HepG2 (cell line): ENCODE results near the gene SUN5. TPM values are rescaled to one million over a fixed set of nuclear protein-coding genes. Genes with fewer than 3 reads are reported as not detected.

Experiments used
- ATAC-seq: fragments of 200-7000 bp; cut with Tn5 transposase; 3 replicates; pipeline ENCODE4 v1.9.1; 2020; ENCODE audit warnings: mild to moderate bottlenecking, moderate library complexity
- BruUV-seq: library from RNA; stranded (reverse); fragments of 400-500 nt; replicated peaks from 2 replicates; lab custom pipeline; 2021; lab: Mats Ljungman, UMichigan
- CTCF ChIA-PET: fragments of 300-600 bp; formaldehyde crosslinking; extraction: SDS; loops from one replicate; lab custom pipeline; 2021; ENCODE audit warnings: low total read pairs, inconsistent platforms, low intra/inter-chr PET ratio; lab: Yijun Ruan, JAX
- POLR2A ChIA-PET: fragments of 350-600 bp; sonication (Branson Sonifier 250); formaldehyde crosslinking; loops from one replicate; lab custom pipeline; 2020; ENCODE audit warnings: antibody characterized with exemption, inconsistent platforms; lab: Yijun Ruan, JAX
- DNase-seq: peaks from one replicate; pipeline ENCODE4 v3.0.0-alpha.2; 2015; ENCODE audit warnings: low spot score
- FAIRE-seq: peaks from 3 replicates; lab custom pipeline; 2011; peaks lifted over from hg19 to GRCh38; lab: Jason Lieb, UNC
- H2AFZ ChIP-seq: one replicate; pipeline ENCODE4 v1.6.1; 2011; ENCODE audit warnings: low read length, inconsistent platforms
- H3K27ac ChIP-seq: fragments of 300-600 bp; 3 replicates; pipeline ENCODE4 v1.8.0; 2011; ENCODE audit warnings: mixed run types, mild to moderate bottlenecking, mixed read lengths, low read length, inconsistent platforms; ENCODE audit not compliant: insufficient read depth; ENCODE audit errors: extremely low read length
- H3K27me3 ChIP-seq, 2 experiments: fragments of 200-600 bp in 1 of 2; 2 replicates in 1 of 2; 3 replicates in 1 of 2; pipeline versions ENCODE4 v1.6.0 to v1.8.0; 2011; ENCODE audit warnings: low read length in 2 of 2, mild to moderate bottlenecking in 2 of 2, moderate library complexity in 2 of 2, inconsistent platforms in 1 of 2; ENCODE audit not compliant: insufficient read depth in 2 of 2, control insufficient read depth in 1 of 2
- H3K36me3 ChIP-seq, 2 experiments: fragments of 200-600 bp in 1 of 2; replicated peaks in 1 of 2; 2 replicates in 1 of 2; 3 replicates in 1 of 2; pipeline versions ENCODE4 v1.5.1 to v1.8.0; 2011; ENCODE audit warnings: low read length in 2 of 2, inconsistent platforms in 1 of 2; ENCODE audit not compliant: insufficient read depth in 2 of 2, control insufficient read depth in 1 of 2
- H3K4me1 ChIP-seq: 2 replicates; pipeline ENCODE4 v1.5.1; 2012; ENCODE audit warnings: low read length, inconsistent platforms; ENCODE audit not compliant: insufficient read depth
- H3K4me2 ChIP-seq: 2 replicates; pipeline ENCODE4 v1.6.0; 2011; ENCODE audit warnings: low read depth, low read length, inconsistent platforms
- H3K4me3 ChIP-seq, 3 experiments: fragments of 200-600 bp in 1 of 3; sonication (generic), shearing (Covaris generic) in 1 of 3; replicated peaks in 1 of 3; 2 replicates each; pipeline ENCODE4 v1.5.1; 2011 to 2016; ENCODE audit warnings: low read length in 3 of 3, inconsistent platforms in 2 of 3, low read depth in 2 of 3, mild to moderate bottlenecking in 2 of 3, control low read depth in 1 of 3, mixed read lengths in 1 of 3; ENCODE audit not compliant: insufficient read depth in 1 of 3
- H3K79me2 ChIP-seq: one replicate; pipeline ENCODE4 v1.6.1; 2011; ENCODE audit warnings: low read length, inconsistent platforms; ENCODE audit not compliant: insufficient read depth
- H3K9ac ChIP-seq: 2 replicates; pipeline ENCODE4 v1.6.0; 2011; ENCODE audit warnings: mild to moderate bottlenecking, low read depth, low read length, inconsistent platforms; ENCODE audit not compliant: insufficient read depth
- H3K9me3 ChIP-seq: 2 replicates; pipeline ENCODE4 v1.5.1; 2012; ENCODE audit warnings: mild to moderate bottlenecking, low read length
- H4K20me1 ChIP-seq: 2 replicates; pipeline ENCODE4 v1.6.0; 2011; ENCODE audit warnings: inconsistent platforms, mild to moderate bottlenecking, low read length, moderate library complexity; ENCODE audit not compliant: insufficient read depth
- AGO2 ChIP-seq: fragments of 200-400 bp; formaldehyde crosslinking; optimal IDR thresholded peaks from 2 replicates; pipeline ENCODE3; 2017; ENCODE audit warnings: mild to moderate bottlenecking, low read depth, low read length, moderate library complexity
- CAMTA2 ChIP-seq: sonication (generic); formaldehyde crosslinking; IDR thresholded peaks from 2 replicates; pipeline ENCODE4 v1.4.0; 2020; ENCODE audit warnings: mild to moderate bottlenecking, missing genetic modification reagents, borderline replicate concordance
- CBX1 ChIP-seq: IDR thresholded peaks from one replicate; pipeline ENCODE4 v1.6.1; 2016; ENCODE audit warnings: antibody characterized with exemption, low read depth
- DR1 ChIP-seq: sonication (generic); formaldehyde crosslinking; IDR thresholded peaks from 2 replicates; pipeline ENCODE4 v1.8.0; 2021; ENCODE audit warnings: mild to moderate bottlenecking, missing genetic modification reagents, inconsistent platforms
- HNRNPH1 ChIP-seq: fragments of 200-400 bp; formaldehyde crosslinking; optimal IDR thresholded peaks from 2 replicates; pipeline ENCODE3; 2017; ENCODE audit warnings: mild to moderate bottlenecking, low read depth, low read length
- MED8 ChIP-seq: sonication (generic); formaldehyde crosslinking; IDR thresholded peaks from 2 replicates; pipeline ENCODE4 v1.8.1; 2023; ENCODE audit warnings: mild to moderate bottlenecking, missing genetic modification reagents; ENCODE audit not compliant: insufficient replicate concordance
- MIXL1 ChIP-seq: IDR thresholded peaks from 2 replicates; pipeline ENCODE4 v1.6.1; 2016
- NFKB2 ChIP-seq: sonication (generic); formaldehyde crosslinking; IDR thresholded peaks from 2 replicates; pipeline ENCODE4 v1.4.0; 2020; ENCODE audit warnings: missing genetic modification reagents, borderline replicate concordance
- NRL ChIP-seq: sonication (generic); formaldehyde crosslinking; IDR thresholded peaks from 2 replicates; pipeline ENCODE4 v1.5.0; 2020; ENCODE audit warnings: missing genetic modification reagents, mild to moderate bottlenecking, moderate library complexity, borderline replicate concordance
- YEATS2 ChIP-seq: sonication (generic); formaldehyde crosslinking; IDR thresholded peaks from 2 replicates; pipeline ENCODE4 v1.4.0; 2020; ENCODE audit warnings: missing genetic modification reagents, borderline replicate concordance
- ZC3H4 ChIP-seq: sonication (generic); formaldehyde crosslinking; IDR thresholded peaks from 2 replicates; pipeline ENCODE4 v1.4.0; 2020; ENCODE audit warnings: missing genetic modification reagents, borderline replicate concordance
- ZFY ChIP-seq: sonication (generic); formaldehyde crosslinking; IDR thresholded peaks from 2 replicates; pipeline ENCODE4 v1.4.0; 2020; ENCODE audit warnings: missing genetic modification reagents
- ZMAT3 ChIP-seq: sonication (generic); formaldehyde crosslinking; conservative IDR thresholded peaks from 2 replicates; pipeline ENCODE4 v1.7.0; 2021; ENCODE audit warnings: missing genetic modification reagents
- ZMYM4 ChIP-seq: sonication (generic); formaldehyde crosslinking; IDR thresholded peaks from 2 replicates; pipeline ENCODE4 v1.8.1; 2023; ENCODE audit warnings: mild to moderate bottlenecking, missing genetic modification reagents
- ZNF225 ChIP-seq: sonication (generic); formaldehyde crosslinking; IDR thresholded peaks from 2 replicates; pipeline ENCODE4 v1.4.0; 2020; ENCODE audit warnings: mild to moderate bottlenecking, missing genetic modification reagents
- ZNF33B ChIP-seq: sonication (generic); formaldehyde crosslinking; IDR thresholded peaks from 2 replicates; pipeline ENCODE4 v1.5.1; 2020; ENCODE audit warnings: mild to moderate bottlenecking, missing genetic modification reagents
- ZNF552 ChIP-seq: sonication (generic); formaldehyde crosslinking; IDR thresholded peaks from 2 replicates; pipeline ENCODE4 v1.9.0; 2022; ENCODE audit warnings: missing genetic modification reagents, mild to moderate bottlenecking, borderline replicate concordance
- ZNF740 ChIP-seq: sonication (generic); formaldehyde crosslinking; IDR thresholded peaks from 2 replicates; pipeline ENCODE4 v1.4.0; 2020; ENCODE audit warnings: missing genetic modification reagents
- ZNF768 ChIP-seq: sonication (generic); formaldehyde crosslinking; IDR thresholded peaks from 2 replicates; pipeline ENCODE4 v1.4.0; 2020; ENCODE audit warnings: missing genetic modification reagents
- WGBS: methylation state at CpG from one replicate; pipeline ENCODE4 v1.1.6; 2017; ENCODE audit warnings: low lambda C conversion rate; 5-methylcytosine and 5-hydroxymethylcytosine counted together
- in situ Hi-C: cut with HindIII; loops from 2 replicates; pipeline ENCODE4 v1.10.0; 2017; ENCODE audit warnings: low pct_unique_long_range_greater_than_20kb; ENCODE audit not compliant: extremely low pct_ligation_motif_present
- intact Hi-C: fragments of 100-400 bp; cut with micrococcal nuclease; formaldehyde crosslinking; loops from one replicate; pipeline ENCODE4 v1.10.0; 2022; ENCODE audit not compliant: unreplicated experiment
- polyA plus RNA-seq, 8 experiments: library from polyadenylated mRNA; depleted of rRNA in 3 of 8; stranded (reverse) in 7 of 8; unstranded in 1 of 8; fragments of >200 nt; fragmentation: Illumina TruSeq in 4 of 8; extraction: Trizol in 4 of 8; gene quantifications; 2 replicates each; pipeline versions ENCODE4 v1.2.1 to v1.2.3, GENCODE V29; 2011 to 2016; ENCODE audit warnings: low read depth in 4 of 8, missing spikeins in 1 of 8, mixed read lengths in 1 of 8; ENCODE audit not compliant: insufficient read depth in 1 of 8
- total RNA-seq, 5 experiments: library from RNA; depleted of rRNA; stranded (reverse); fragments of >200 nt; fragmentation: Illumina TruSeq; extraction: Trizol; gene quantifications; 2 replicates each; pipeline ENCODE4 v1.2.3, GENCODE V29; 2016; ENCODE audit warnings: low read depth in 1 of 5
- TF ChIP-seq, protein P1 (sequence below): sonication (generic); formaldehyde crosslinking; IDR thresholded peaks from 2 replicates; pipeline ENCODE4 v1.8.1; 2023; ENCODE audit warnings: missing genetic modification reagents, inconsistent platforms, borderline replicate concordance
- TF ChIP-seq, protein P2 (sequence below): sonication (generic); formaldehyde crosslinking; IDR thresholded peaks from 2 replicates; pipeline ENCODE4 v1.5.1; 2020; ENCODE audit warnings: missing genetic modification reagents, mild to moderate bottlenecking, borderline replicate concordance

Gene SUN5
- total and polyA plus RNA-seq, 2 of the 13 experiments (the other 11 are each of a cell fraction or from before 2014, with no cell fraction given) = not detected

GRCh38 chr20:33010674-33011449, 6.6 kb upstream of the SUN5 start (continued):
- TF ChIP-seq AGO2 = peak; percentile 84
- no peak for TF ChIP-seq ZMYM4 (CRISPR knock-in tag)
- no peak for TF ChIP-seq CAMTA2 (CRISPR knock-in tag)
- no peak for TF ChIP-seq YEATS2 (CRISPR knock-in tag)
- peak; percentile 62; the same call in 1 of the 2 replicates for TF ChIP-seq ZMAT3 (CRISPR knock-in tag)
- peak; percentile 52 for TF ChIP-seq NRL
- peak; percentile 9; the same call in 1 of the 2 replicates for TF ChIP-seq ZC3H4 (CRISPR knock-in tag)
- no peak; the same call in 1 of the 2 replicates for TF ChIP-seq DR1 (CRISPR knock-in tag)
- TF ChIP-seq ZFY (CRISPR knock-in tag) = peak; percentile 37; the same call in 1 of the 2 replicates
- peak; percentile 74 for TF ChIP-seq NFKB2 (CRISPR knock-in tag)
- TF ChIP-seq ZNF552 = 0 out of 2 replicates have a peak, but pooled peaks have one; percentile 43
- peak; percentile 61 for TF ChIP-seq CBX1

- 94% methylated on average over 5 of the region's 5 CpGs for WGBS
- Histone ChIP-seq H2AFZ (no peak overlapping the region), H3K36me3 (peaks cover 37 to 51% of the 10 kb centered on the region in 2 experiments), H3K27ac (peak overlapping the region; percentile 90), H3K79me2 (peaks cover 37% of the 10 kb centered on the region), H3K4me3 (peak overlapping the region; percentile 40 to 79 (median 68); a peak in 5 of 6 replicates), H4K20me1 (no peaks in the 10 kb centered on the region), H3K9me3 (no peaks in the 10 kb centered on the region), H3K4me1 (peaks cover 82% of the 10 kb centered on the region), H3K4me2 (peak overlapping the region; percentile 91), H3K9ac (peak overlapping the region; percentile 87), H3K27me3 (no peaks in the 10 kb centered on the region; a peak in 1 of 5 replicates)
- ChIA-PET CTCF (no interaction called here), POLR2A (interaction anchor here (1.1 kb wide), 1 partner anchor 11 kb away, joined by 3 read pairs; no protein-coding TSS in a partner anchor)
- in situ Hi-C loops (no loop called here), intact Hi-C loops (no loop called here)
- BruUV-seq = no TSS peak
- ATAC-seq = no peak
- no peak for FAIRE-seq
- DNase-seq = no peak
- TF ChIP-seq, protein P1, sequence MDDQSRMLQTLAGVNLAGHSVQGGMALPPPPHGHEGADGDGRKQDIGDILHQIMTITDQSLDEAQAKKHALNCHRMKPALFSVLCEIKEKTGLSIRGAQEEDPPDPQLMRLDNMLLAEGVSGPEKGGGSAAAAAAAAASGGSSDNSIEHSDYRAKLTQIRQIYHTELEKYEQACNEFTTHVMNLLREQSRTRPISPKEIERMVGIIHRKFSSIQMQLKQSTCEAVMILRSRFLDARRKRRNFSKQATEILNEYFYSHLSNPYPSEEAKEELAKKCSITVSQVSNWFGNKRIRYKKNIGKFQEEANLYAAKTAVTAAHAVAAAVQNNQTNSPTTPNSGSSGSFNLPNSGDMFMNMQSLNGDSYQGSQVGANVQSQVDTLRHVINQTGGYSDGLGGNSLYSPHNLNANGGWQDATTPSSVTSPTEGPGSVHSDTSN (CRISPR knock-in tag) = no peak
- TF ChIP-seq ZNF740 (CRISPR knock-in tag) = no peak
- TF ChIP-seq, protein P2, sequence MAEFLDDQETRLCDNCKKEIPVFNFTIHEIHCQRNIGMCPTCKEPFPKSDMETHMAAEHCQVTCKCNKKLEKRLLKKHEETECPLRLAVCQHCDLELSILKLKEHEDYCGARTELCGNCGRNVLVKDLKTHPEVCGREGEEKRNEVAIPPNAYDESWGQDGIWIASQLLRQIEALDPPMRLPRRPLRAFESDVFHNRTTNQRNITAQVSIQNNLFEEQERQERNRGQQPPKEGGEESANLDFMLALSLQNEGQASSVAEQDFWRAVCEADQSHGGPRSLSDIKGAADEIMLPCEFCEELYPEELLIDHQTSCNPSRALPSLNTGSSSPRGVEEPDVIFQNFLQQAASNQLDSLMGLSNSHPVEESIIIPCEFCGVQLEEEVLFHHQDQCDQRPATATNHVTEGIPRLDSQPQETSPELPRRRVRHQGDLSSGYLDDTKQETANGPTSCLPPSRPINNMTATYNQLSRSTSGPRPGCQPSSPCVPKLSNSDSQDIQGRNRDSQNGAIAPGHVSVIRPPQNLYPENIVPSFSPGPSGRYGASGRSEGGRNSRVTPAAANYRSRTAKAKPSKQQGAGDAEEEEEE (CRISPR knock-in tag) = peak; percentile 4; the same call in 1 of the 2 replicates
- TF ChIP-seq MED8 (CRISPR knock-in tag) = no peak
- TF ChIP-seq ZNF225 (CRISPR knock-in tag) = no peak
- TF ChIP-seq ZNF768 (CRISPR knock-in tag) = no peak
- no peak for TF ChIP-seq MIXL1 (CRISPR knock-in tag)
- no peak for TF ChIP-seq HNRNPH1
- TF ChIP-seq ZNF33B (CRISPR knock-in tag) = peak; percentile 8; the same call in 1 of the 2 replicates
Measured at GRCh38 chr20:33010133-33010504, 5.9 kb upstream of the SUN5 start.
